HG03025 (cell line): Measurements from ENCODE around the gene SH3TC2.
"Not testable (repeated sequence)": the region's sequence is repeated elsewhere in the genome, so short reads cannot be mapped to it uniquely, and the experiment has no call there.

Experiments used
- ATAC-seq: cut with Tn5 transposase; IDR thresholded peaks from one replicate; pipeline ENCODE4 v1.9.1; 2021; ENCODE audit warnings: mild to moderate bottlenecking, moderate library complexity; ENCODE audit not compliant: unreplicated experiment, low FRiP score

Gene SH3TC2

DNA sequence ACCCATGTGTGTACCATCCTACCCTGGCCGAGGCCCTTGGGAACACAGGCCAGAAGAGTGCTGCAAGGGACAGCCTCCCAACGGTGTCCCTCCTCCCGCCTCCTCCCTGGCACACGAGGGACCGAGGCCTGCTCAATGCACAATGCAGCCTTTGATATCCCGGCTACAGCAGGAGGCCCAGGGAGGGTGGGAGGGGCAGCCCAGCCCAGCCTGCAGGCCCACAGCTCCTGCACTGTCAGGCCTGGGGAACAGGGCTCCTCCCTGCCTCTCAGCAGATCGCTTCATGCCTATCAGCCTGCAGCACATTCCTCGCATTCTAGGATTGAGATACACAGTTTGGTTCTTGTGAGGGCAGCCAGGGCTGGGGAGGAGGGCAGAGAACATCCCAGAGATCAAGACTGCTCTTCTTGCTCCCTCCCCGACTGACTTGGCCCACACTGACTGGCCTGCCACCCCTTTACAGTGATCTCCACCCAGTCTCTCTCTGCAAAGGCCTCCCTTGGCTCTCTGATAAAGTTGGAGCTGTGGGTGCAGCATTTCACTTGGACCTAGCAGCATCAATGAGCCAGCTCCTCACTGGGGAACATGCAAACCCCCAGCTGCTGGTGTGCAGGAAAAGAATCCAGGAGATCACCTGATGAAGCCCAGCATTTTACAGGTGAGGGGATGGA lies at the start of gene SH3TC2:
SH3TC2 (minus strand) TSS at position 46 of the 671 bp plus-strand sequence; CDS start at position 6, 40 bp downstream.
- ATAC-seq, result no peak

DNA sequence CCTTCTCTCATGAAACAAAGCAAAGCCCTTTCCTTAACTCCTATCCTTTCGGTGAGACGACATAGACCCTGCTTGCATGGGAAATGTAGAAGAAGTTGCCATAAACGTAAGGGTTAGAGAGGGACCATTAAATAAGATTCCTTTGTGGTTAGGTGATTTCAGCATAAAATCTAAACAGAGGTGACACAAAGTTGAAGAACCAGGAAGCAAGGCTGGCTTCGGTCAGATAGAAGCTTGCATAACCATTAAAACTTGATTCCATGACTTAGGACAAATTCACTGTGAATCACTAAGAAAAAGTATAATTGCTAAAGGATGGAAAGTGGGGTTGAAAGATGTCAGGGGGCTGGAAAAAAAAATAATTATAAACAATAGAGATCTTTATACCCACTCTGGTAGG lies 47.5 kb upstream of the SH3TC2 start:
- ATAC-seq, result no peak

DNA sequence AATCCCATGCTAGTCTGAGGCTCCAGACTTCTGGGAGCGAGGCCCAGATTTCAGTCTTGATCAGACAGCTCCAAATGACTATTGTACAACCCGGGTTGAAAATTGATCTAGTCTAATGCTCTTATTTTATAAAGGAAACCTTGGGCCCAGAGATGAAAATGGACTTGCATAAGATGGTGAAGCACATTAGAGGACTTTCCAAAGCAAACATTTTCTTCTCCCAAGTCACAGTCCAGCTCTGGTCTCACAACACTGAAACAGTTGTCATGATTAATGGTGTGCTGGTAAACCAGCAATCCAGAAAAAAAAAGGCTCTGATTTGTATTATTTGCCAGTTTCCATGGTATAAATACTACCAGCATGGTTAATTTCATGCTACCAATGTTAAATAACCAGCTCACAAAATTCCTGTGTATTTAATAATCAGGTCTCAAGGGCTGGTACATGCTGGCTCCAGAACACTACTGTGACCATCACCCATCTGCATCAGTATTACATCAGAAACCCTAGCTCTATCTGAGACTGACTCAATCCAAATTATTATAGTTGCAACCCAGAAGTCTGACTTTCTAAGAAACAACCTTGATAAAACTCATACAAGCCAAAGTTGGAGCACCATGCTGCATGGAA lies 45.9 kb upstream of the SH3TC2 start:
- no peak for ATAC-seq

DNA sequence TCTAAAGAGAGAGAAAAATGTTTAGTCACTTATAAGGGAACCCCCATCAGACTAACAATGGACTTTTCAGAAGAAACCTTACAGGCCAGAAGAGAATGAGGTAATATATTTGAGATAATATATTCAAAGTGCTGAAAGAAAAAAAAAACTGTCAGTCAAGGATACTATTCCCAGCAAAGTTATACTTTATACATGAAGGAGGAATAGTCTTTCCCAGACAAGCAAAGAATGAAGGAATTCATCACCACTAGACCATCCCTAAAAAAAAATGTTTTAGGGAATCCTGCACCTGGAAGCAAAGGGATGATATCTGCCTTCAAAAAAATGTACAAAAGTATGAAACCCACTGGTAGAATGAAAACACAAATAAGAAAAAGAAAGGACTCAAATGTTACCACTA lies 37.5 kb upstream of the SH3TC2 start:
- no peak for ATAC-seq

DNA sequence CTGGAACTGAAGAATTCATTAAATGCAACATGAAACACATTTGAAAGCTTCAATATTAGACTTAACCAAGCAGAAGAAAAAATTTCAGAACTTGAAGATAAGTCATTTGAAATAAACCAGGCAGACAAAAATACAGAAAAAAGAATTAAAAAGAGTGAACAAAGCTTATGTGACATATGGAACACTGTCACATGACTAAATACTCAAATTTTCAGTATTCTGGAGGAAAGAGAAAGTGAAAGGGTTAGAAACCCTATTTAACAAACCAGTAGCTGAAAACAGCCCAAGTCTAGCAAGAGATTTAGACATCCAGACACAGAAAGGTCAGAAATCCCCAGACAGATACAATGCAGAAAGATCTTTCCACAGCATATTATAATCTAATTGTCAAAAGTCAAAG lies 37.1 kb upstream of the SH3TC2 start:
- ATAC-seq, result no peak

DNA sequence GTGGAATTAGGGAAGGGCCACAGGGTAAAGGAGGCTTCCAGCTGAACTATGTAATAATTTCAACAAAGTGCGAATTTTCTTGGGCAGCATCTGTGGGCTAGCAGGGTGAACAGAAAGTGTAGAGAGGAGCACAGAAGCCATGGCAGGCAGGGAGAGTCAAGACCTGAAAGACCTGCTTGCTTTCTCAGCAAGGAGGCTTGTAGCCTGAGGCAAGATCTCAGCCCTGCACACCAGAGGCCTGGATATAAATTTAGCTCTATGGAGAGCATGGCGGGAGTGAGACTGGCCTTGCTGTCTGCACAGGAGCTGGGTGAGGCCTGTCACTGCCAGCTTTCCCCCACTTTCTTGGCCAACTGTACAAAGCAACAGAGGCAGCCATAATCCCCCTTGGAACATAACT lies 32.1 kb upstream of the SH3TC2 start:
- no peak for ATAC-seq

DNA sequence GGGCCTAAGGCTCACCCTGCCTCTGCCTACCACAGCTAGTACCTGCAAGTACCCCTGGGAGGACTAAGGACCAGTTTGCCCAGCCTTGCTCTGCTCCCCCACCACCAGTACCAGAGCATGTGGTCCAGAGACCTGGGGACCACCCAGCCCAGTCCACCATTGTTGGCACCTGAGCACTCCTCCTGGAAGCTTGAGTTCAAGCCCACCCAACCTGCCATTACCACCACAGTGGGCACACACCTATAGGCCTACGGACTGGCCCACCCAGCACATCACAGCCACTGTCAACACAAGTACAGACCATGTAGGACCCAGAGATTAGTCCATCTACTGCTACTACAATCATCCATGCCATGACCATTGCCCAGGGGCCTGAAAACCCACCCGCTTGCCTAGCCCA lies 30.8 kb upstream of the SH3TC2 start:
- ATAC-seq, result no peak

DNA sequence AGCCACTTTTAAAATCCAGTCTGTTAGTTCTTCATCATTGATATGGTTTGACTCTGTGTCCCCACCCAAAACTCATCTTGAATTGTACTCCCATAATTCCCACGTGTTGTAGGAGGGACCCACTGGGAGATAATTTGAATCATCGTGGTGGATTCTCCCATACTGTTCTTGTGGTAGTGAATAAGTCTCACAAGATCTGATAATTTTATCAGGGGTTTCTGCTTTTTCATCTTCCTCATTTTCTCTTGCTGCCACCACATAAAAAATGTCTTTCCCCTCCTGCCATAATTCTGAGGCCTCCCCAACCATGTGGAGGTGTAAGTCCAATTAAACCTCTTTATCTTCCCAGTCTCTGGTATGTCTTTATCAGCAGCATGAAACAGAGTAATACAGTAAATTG lies 26.9 kb upstream of the SH3TC2 start:
- ATAC-seq, result no peak

DNA sequence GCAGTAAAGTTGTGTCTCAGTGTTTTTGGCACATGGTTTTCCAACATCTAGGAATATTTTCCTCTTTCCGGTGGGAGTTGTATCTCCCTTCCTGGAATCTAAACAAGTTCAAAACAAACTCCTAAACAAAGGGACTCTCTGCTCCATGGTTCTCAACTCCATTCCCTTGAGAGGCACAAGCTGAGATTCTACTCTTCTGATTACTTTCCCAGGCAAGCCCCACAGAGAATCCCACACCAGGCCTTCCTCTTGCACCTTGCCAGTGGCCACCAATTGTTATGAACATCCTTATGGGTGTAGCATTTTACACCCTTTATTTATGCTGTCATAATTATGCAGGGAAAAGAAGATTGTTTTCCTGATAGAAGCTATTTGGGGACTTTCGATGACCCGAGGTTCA lies 25.8 kb upstream of the SH3TC2 start:
- no peak for ATAC-seq

DNA sequence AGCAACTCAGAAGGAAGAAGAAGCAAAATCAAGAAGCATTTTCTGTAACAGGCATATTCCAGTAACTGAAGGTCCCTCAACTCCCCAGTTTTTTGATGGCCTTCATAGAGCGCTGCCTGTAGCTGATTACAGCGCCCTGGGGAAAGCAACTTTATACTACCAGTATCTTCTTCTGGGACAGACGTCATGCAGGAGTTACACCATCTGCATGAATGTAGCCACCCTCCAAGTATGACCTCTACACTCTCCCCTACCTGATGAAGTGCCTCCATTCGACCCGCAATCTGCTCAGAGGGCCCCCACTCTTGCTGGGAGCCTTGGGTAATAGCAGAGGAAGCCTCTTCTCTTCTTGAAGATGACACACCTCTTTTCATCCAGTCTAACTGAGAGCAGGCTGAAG lies 21.0 kb upstream of the SH3TC2 start:
- ATAC-seq, result no peak

DNA sequence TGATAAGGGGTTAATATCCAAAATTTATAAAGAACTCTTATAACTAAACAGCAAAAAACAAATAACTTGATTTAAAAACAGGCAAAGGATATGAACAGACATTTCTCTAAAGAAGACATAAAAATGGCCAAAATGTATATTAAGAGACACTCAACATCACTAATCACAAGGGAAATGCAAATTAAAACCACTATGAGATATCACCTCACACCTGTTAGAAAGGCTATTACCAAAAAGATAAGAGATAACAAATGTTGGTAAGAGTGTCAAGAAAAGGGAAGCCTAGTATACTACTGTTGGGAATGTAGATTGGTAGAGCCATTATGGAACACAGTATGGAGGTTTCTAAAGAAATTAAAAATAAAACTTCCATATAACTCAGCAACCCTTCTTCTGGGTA lies 19.4 kb upstream of the SH3TC2 start:
- ATAC-seq, result no peak

DNA sequence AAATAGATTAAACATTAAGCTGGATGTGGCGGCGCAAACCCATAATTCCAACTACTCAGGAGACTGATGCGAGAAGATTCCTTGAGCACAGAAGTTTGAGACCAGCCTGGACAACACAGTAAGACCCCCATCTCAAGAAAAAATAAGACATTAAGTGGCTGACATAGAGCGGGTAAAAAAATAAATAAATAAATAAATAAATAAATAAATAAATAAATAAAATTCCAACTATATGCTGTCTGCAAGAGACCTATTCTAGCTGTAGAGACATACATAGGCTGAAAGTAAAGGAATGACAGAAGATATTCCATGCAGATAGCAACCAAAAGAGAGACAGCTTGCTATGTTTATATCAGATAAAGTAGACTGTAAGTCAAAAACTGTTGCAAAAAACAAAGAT lies 17.4 kb upstream of the SH3TC2 start:
- no peak for ATAC-seq

DNA sequence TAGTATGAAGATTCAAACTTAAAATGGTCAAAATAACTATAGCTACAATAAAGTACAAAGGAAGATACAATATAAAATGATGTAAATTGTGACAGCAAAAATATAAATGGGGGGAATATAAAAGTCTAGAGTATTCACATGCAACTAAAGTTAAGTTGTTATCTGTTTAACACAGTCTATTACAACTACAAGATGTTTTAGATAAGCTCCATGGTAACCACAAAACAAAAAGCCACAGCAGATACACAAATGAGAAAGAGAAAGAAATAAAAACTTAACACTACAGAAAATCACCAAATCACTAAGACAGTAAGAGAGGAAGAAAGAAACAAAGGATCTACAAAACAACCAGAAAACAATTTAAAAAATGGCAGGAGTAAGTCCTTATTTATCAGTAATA lies 17.0 kb upstream of the SH3TC2 start:
- ATAC-seq, result no peak

DNA sequence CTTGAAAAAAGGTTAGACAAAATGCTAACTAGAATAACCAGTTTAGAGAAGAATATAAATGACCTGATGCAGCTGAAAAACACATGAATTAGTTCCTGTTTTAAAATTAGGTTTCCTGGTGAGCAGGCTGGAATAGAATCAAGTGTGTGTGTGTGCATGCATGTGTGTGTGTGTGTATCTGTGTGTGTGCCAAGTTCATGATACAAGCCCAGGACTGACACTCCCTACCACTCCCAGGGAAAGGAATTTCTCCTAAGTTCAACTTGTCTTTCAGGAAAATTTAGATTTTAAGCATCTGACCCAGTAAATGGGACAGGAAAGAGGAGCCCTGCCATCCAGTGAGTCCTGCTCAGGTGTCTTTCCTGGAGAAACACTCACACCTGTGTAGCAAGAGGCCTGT lies 11.2 kb upstream of the SH3TC2 start:
- ATAC-seq, result not testable (repeated sequence)

DNA sequence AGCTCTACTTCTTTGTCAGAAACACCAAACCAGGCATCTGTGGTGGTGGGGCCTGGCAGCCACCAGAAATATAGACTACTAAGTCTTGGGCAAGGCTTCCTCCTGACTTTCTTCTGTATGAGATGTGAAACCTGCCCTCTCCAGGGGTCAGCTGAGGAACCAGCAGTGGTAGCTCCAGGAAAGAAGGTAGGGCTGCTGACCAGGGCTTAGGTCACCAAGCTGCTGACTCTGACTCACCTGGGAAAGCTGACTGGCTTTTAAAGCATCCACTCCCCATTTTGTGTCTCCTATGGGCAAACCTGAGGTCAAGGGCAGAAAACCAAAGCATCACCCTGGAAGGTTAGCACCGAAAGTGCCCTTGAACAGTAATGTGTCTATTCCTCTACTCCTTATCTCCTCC lies 10.4 kb upstream of the SH3TC2 start:
- ATAC-seq, result no peak

DNA sequence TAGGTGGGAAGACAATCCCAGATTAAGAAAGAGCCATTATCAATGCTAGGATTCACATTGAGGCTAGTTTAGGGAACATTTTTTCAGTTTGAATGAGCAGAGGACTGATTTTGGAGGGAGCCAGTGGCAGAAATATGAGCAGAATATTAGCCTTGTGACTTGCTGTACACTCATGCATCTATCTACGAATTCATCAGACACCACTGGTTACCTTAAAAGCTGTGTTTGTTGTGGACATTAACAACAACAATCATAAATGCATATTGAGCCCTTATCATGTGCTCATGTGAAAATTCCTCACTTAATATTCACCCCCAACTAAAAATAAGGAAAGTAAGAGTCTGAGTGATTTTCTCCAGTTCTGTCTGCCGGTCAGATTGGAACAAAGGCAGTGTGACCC lies 9.9 kb upstream of the SH3TC2 start:
- no peak for ATAC-seq

DNA sequence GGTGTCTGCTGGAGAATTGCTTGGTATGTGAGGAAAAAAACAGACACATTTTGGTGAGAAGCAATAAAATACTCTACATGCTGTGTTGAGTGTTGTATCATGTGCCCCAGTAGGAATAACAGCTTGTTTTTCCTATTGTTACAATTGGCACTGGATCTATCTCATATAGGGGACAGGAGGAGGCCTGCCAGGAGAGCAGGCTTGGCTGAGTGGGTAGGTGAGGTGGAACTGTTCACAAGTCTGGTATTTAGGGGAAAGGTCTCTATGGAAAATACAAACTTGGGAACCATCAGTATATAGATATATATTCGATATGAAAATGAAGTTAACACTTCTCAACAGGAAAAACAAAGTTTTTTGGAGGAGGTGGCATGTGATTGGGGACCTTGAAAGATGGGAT lies 9.5 kb upstream of the SH3TC2 start:
- no peak for ATAC-seq

DNA sequence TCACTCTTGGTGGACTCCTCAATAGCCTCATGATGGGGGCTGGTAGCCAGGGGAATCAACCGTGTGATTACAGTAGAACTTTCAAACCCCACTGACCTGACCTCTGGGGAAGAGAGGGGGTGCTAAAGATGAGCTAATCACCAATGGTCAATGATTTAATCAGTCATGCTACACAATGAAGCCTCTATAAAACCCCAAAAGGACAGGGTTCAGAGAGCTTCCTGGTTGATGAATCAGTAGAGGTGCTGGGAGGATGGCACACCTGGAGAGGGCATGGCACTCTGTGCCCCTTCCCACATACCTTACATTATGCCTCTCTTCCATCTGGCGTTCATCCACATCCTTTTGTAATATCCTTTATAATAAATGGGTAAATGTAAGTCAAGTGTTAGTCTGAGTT lies 8.9 kb upstream of the SH3TC2 start:
- no peak for ATAC-seq

DNA sequence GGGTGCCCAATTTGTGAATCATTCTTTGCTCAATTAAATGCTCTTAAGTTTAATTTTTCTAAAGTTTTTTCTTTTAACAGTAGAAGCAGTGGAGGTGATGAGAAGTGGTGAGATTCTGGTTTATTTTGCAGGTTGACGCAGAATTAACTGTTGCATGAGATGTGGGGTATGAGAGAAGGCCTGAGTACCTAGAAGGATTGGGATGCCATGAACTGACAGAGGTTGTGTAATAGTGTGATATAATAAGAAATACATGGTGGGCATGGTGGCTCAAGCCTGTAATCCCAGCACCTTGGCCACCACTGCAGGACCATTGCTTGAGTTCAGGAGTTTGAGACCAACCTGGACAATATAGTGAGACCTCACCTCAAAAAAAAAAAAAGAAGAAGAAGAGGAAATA lies 8.4 kb upstream of the SH3TC2 start:
- no peak for ATAC-seq

DNA sequence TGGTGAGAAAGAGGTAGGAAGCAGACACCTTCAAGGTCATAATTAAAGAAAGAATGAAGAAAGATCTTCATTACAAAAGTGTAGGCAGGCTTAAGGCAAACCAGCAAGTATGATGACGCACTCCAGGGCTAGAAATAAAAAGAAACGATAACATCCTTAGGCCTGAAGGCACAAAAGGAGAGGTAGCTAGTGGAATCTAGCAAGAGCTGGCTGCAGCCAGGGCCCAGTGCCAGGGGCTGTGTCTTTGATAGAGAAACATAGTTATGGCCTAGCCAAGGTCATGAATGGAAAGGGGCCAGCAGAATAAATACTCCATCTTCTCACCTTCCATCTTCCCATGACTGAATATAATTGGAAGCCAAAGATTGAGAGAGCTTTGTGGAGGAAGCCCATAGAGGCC lies 6.8 kb upstream of the SH3TC2 start:
- ATAC-seq, result no peak

DNA sequence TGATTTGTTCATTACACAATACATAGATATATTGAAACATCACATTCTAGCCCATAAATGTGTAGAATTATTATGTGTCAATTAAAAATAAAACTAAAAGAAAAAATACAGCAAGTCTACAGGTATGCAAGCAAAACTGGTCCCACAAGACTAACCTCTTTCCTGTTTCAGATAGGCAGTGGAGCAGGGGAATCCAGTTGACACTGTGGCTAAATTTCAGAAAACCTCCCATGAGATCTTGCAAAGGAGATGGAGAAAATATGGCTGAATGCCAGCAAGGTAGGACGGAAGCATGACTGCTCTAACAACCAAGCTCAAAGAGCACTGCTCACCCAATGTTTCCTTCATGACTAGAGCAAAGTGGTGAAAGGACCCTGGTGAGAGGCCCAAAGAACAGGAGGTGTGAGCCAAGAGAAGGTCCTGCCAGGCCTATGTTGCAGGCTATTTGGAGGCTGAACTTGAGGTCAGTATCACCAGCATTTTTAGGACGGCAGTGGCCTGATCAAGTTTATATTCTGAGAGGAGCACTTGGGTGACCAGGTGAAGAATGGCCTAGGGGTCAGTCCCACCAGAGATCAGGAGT lies 1.1 kb upstream of the SH3TC2 start:
- ATAC-seq, result no peak

DNA sequence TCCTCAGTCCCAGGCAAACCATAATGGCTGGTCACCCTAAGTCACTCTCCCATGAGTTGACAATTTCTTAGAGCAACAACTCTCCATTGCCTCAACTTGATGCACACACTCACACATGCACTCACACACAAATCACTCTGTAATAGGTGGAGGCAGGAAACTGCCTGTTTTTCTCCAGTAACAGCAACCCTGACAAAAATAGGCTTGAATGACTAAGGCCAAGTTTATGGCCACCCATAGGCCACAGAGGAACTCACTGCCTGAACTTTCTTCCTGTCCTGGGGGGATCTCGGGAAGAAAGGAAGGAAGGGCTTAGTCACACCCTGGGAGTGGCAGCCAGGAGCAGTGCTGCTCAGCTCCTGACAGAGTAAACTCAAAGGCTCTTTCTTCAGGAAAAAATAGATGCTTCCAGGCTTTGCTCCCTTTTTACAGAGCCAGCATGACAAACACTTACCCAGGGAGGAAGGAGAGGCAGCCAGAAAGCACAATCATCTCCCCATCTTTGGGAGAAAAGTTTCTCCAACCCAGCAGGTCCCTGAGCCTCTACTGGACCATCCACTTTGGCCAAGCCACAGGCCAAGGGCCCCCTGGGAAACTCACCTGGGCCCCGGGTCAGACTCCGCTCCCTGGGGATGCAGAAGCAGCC lies 368 bp downstream of the SH3TC2 start:
- no peak for ATAC-seq
